Glomerular endothelial cell (primary cell): ENCODE measurements around the gene ISCA1. TPM values are rescaled to one million over a fixed set of nuclear protein-coding genes. Genes with fewer than 3 reads are reported as not detected.
A peak's percentile ranks its signal among the peaks of the same experiment; 100 is the strongest.
"Not testable (repeated sequence)": the region's sequence is repeated elsewhere in the genome, so short reads cannot be mapped to it uniquely, and the experiment has no call there.

Experiments used
- DNase-seq: peaks from one replicate; pipeline ENCODE4 v3.0.0-alpha.2; 2011; ENCODE audit warnings: low read depth, low spot score; ENCODE audit errors: extremely low read depth
- total RNA-seq: library from RNA; depleted of rRNA; stranded (reverse); fragments of >200 nt; gene quantifications from 2 replicates; pipeline ENCODE4 v1.2.3, GENCODE V29; 2015

The ISCA1 gene
- total RNA-seq: 18.8 and 28.9 TPM in 2 replicates

GRCh38 chr9:86282077-86282978 is at the start of gene ISCA1:
Gene ISCA1, minus strand, starts transcription at chr9:86282538. Its CDS starts 80 bp downstream, at chr9:86282458.
- peak; percentile 10 for DNase-seq

GRCh38 chr9:86330186-86330585 is 47.8 kb upstream of the ISCA1 start:
- DNase-seq: no peak

- DNase-seq: no peak
Measured at GRCh38 chr9:86329649-86330048, 47.3 kb upstream of the ISCA1 start.

GRCh38 chr9:86328156-86328555 is 45.8 kb upstream of the ISCA1 start:
- no peak for DNase-seq

GRCh38 chr9:86326536-86326935 is 44.2 kb upstream of the ISCA1 start:
- DNase-seq: no peak

- DNase-seq: no peak
Measured at GRCh38 chr9:86324901-86325300, 42.6 kb upstream of the ISCA1 start.

- DNase-seq: no peak
Measured at GRCh38 chr9:86324308-86324707, 42.0 kb upstream of the ISCA1 start.

GRCh38 chr9:86322973-86323644 is 40.8 kb upstream of the ISCA1 start:
- no peak for DNase-seq

- DNase-seq: no peak
Measured at GRCh38 chr9:86321373-86321772, 39.0 kb upstream of the ISCA1 start.

GRCh38 chr9:86318187-86318586 is 35.8 kb upstream of the ISCA1 start:
- DNase-seq: no peak

- no peak for DNase-seq
Measured at GRCh38 chr9:86315078-86315477, 32.7 kb upstream of the ISCA1 start.

- not testable (repeated sequence) for DNase-seq
Measured at GRCh38 chr9:86312959-86313358, 30.6 kb upstream of the ISCA1 start.

GRCh38 chr9:86308687-86309086 is 26.3 kb upstream of the ISCA1 start:
- DNase-seq: no peak

GRCh38 chr9:86304236-86304730 is 21.9 kb upstream of the ISCA1 start:
- DNase-seq: no peak

GRCh38 chr9:86303316-86303975 is 21.1 kb upstream of the ISCA1 start:
- no peak for DNase-seq

- no peak for DNase-seq
Measured at GRCh38 chr9:86301686-86302085, 19.3 kb upstream of the ISCA1 start.

- no peak for DNase-seq
Measured at GRCh38 chr9:86300701-86301100, 18.4 kb upstream of the ISCA1 start.

- DNase-seq: no peak
Measured at GRCh38 chr9:86298873-86299272, 16.5 kb upstream of the ISCA1 start.

- DNase-seq: not testable (repeated sequence)
Measured at GRCh38 chr9:86290341-86290740, 8.0 kb upstream of the ISCA1 start.

- DNase-seq: no peak
Measured at GRCh38 chr9:86288499-86289198, 6.3 kb upstream of the ISCA1 start.

GRCh38 chr9:86287013-86287412 is 4.7 kb upstream of the ISCA1 start:
- DNase-seq: no peak
